ENCODE data around the gene FGD1.
"Not testable (repeated sequence)": the region's sequence is repeated elsewhere in the genome, so short reads cannot be mapped to it uniquely, and the experiment has no call there.

FGD1 gene

DNA sequence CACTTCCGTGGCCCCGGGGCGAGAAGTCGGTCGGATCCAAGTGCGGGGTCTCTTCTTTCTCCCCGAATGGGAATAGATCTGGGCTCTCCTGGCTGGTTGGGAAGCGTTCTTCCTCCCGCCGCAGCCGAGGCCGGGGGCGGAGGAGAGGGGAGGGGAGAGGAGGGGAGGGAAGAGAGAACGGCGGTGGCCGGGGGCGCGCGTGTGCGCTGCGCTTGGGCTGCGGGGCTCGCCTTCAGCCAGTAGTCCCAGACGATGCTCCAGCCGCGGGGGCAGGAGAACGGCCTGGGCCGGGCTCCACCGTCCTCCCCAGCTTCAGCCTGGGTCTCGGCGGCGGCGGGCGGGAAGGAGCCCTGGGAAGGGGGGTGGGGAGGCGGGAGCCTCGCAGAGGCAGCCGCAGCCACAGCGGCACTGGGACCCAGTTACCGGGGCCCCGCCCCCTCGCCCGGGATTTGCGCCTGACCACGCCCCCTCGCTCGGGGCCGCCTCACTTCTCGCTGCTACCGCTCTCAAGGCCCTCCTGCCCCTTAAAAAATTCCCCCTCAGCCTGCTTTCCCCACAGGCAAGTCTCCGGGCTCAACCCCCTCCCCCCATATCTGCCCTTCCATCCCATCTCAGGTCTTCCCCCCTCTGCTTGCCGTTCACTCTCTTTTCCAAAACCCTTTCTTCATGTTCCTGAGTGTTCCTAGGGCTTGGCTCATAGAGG is at the start of gene FGD1:
FGD1 (minus strand) TSS at position 421 of the 703 bp plus-strand sequence. CDS start 802 bp downstream, outside the sequence.
- Histone ChIP-seq H3K9me3 (ENCODE audit: control insufficient read depth, insufficient read depth, low read length) (peaks cover 24% of the 10 kb centered on the region), H3K4me3 (ENCODE audit: low read depth, low read length) (peak within 1 kb of the TSS; percentile 72), H3K4me1 (ENCODE audit: control insufficient read depth, insufficient read depth, low read length) (peaks cover 15% of the 10 kb centered on the region), H3K27me3 (ENCODE audit: control insufficient read depth, insufficient read depth, low read length) (no peaks in the 10 kb centered on the region), H3K27ac (ENCODE audit: low read depth, low read length) (peak within 1 kb of the TSS; percentile 80), H3K36me3 (ENCODE audit: control insufficient read depth, insufficient read depth, low read length) (no peaks in the 10 kb centered on the region), H3K9ac (ENCODE audit: low read depth, low read length) (peak within 1 kb of the TSS; percentile 36; the same call in 1 of the 2 replicates)

DNA sequence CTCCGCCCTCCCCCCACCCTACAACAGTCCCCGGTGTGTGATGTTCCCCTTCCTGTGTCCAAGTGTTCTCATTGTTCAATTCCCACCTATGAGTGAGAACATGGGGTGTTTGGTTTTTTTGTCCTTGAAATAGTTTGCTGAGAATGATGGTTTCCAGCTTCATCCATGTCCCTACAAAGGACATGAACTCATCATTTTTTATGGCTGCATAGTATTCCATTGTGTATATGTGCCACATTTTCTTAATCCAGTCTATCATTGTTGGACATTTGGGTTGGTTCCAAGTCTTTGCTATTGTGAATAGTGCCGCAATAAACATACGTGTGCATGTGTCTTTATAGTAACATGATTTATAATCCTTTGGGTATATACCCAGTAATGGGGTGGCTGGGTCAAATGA is 46.2 kb upstream of the FGD1 start:
- H3K9ac ChIP-seq (ENCODE audit: low read depth, low read length): not testable (repeated sequence)
- peaks cover 89% of the 10 kb centered on the region for H3K36me3 ChIP-seq (ENCODE audit: control insufficient read depth, insufficient read depth, low read length)

DNA sequence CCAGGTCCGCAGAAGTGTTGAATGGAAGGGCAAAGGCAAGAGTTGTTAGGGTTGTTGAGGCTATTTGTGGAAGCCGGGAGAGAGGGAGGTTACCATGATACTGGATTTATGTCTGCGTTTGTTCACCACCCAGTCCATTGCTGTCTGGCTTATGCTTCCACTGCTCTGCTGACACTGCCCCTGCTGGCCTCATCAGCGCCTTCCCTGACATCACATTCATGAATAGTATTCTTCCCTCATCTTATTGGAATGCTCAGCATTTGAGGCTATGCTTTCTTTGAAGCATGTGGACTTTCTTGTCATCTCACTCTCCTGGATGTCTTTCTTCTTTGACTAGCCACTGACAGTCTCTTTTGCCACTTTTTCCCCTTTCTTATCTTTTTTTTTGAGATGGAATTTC is 44.3 kb upstream of the FGD1 start:
- Histone ChIP-seq H3K9me3 (ENCODE audit: control insufficient read depth, insufficient read depth, low read length) (peaks cover 34% of the 10 kb centered on the region), H3K27me3 (ENCODE audit: control insufficient read depth, insufficient read depth, low read length) (no peaks in the 10 kb centered on the region), H3K4me1 (ENCODE audit: control insufficient read depth, insufficient read depth, low read length) (no peaks in the 10 kb centered on the region), H3K4me3 (ENCODE audit: low read depth, low read length) (no peak overlapping the region), H3K9ac (ENCODE audit: low read depth, low read length) (no peak overlapping the region), H3K36me3 (ENCODE audit: control insufficient read depth, insufficient read depth, low read length) (peaks cover 76% of the 10 kb centered on the region), H3K27ac (ENCODE audit: low read depth, low read length) (no peak overlapping the region)

More for the DNA sequence above, 46.2 kb upstream of the FGD1 start:
- not testable (repeated sequence) for H3K4me1 ChIP-seq (ENCODE audit: control insufficient read depth, insufficient read depth, low read length); H3K27ac ChIP-seq (ENCODE audit: low read depth, low read length); H3K4me3 ChIP-seq (ENCODE audit: low read depth, low read length); H3K27me3 ChIP-seq (ENCODE audit: control insufficient read depth, insufficient read depth, low read length)
- H3K9me3 ChIP-seq (ENCODE audit: control insufficient read depth, insufficient read depth, low read length): peaks cover 35% of the 10 kb centered on the region

GRCh38 chrX:54534271-54534670 is 38.2 kb upstream of the FGD1 start:
- H3K27ac ChIP-seq (ENCODE audit: low read depth, low read length): no peak overlapping the region
- peaks cover 52% of the 10 kb centered on the region for H3K36me3 ChIP-seq (ENCODE audit: control insufficient read depth, insufficient read depth, low read length)
- H3K9ac ChIP-seq (ENCODE audit: low read depth, low read length): no peak overlapping the region
- H3K27me3 ChIP-seq (ENCODE audit: control insufficient read depth, insufficient read depth, low read length): no peaks in the 10 kb centered on the region
- no peak overlapping the region for H3K4me3 ChIP-seq (ENCODE audit: low read depth, low read length)
- H3K4me1 ChIP-seq (ENCODE audit: control insufficient read depth, insufficient read depth, low read length): no peaks in the 10 kb centered on the region
- peaks cover 44% of the 10 kb centered on the region for H3K9me3 ChIP-seq (ENCODE audit: control insufficient read depth, insufficient read depth, low read length)

DNA sequence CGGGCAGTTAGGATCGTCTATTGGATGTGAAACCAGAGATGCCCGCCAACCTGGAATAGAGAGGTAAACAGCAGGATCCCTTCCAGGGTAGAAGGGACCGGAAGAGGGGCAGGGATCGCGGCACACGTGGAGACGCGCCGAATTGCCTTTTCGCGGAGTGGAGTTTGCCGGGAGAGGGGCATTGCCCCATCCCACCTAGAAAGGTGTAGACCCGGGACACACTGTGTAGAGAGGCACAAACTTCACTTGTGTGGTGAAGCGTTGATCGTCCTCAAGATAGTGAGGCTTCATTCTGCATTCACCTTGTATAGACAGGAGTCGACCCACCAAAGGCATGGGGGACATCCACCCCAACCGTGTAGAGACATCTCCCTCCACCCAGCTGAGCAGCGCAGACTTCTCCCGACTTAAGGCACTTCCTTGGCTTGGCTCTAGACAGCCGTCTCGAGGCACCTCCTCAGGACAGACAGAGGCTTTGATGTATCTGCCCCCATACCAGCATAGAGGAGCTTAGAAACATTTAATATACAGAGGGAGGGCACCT is 34.4 kb upstream of the FGD1 start:
- peaks cover 3% of the 10 kb centered on the region; the same call in 1 of the 2 replicates for H3K4me1 ChIP-seq (ENCODE audit: control insufficient read depth, insufficient read depth, low read length)
- peak overlapping the region; percentile 90 for H3K4me3 ChIP-seq (ENCODE audit: low read depth, low read length)
- peak overlapping the region; percentile 87 for H3K9ac ChIP-seq (ENCODE audit: low read depth, low read length)
- H3K36me3 ChIP-seq (ENCODE audit: control insufficient read depth, insufficient read depth, low read length): peaks cover 27% of the 10 kb centered on the region; the same call in 1 of the 2 replicates
- H3K27me3 ChIP-seq (ENCODE audit: control insufficient read depth, insufficient read depth, low read length): no peaks in the 10 kb centered on the region
- peak overlapping the region; percentile 95 for H3K27ac ChIP-seq (ENCODE audit: low read depth, low read length)
- H3K9me3 ChIP-seq (ENCODE audit: control insufficient read depth, insufficient read depth, low read length): peaks cover 51% of the 10 kb centered on the region

- Histone ChIP-seq H3K36me3 (ENCODE audit: control insufficient read depth, insufficient read depth, low read length) (peaks cover 26% of the 10 kb centered on the region; the same call in 1 of the 2 replicates), H3K27ac (ENCODE audit: low read depth, low read length) (peak within 1 kb of the TSS; percentile 95), H3K4me1 (ENCODE audit: control insufficient read depth, insufficient read depth, low read length) (peaks cover 3% of the 10 kb centered on the region; the same call in 1 of the 2 replicates), H3K9me3 (ENCODE audit: control insufficient read depth, insufficient read depth, low read length) (peaks cover 50% of the 10 kb centered on the region), H3K9ac (ENCODE audit: low read depth, low read length) (peak within 1 kb of the TSS; percentile 87), H3K4me3 (ENCODE audit: low read depth, low read length) (peak within 1 kb of the TSS; percentile 90), H3K27me3 (ENCODE audit: control insufficient read depth, insufficient read depth, low read length) (no peaks in the 10 kb centered on the region)
Measured at GRCh38 chrX:54529552-54530356, 33.7 kb upstream of the FGD1 start, which contains the start of gene GNL3L. TSS of gene GNL3L (plus strand) at chrX:54530219. CDS start at chrX:54532567, 2,348 bp downstream.

DNA sequence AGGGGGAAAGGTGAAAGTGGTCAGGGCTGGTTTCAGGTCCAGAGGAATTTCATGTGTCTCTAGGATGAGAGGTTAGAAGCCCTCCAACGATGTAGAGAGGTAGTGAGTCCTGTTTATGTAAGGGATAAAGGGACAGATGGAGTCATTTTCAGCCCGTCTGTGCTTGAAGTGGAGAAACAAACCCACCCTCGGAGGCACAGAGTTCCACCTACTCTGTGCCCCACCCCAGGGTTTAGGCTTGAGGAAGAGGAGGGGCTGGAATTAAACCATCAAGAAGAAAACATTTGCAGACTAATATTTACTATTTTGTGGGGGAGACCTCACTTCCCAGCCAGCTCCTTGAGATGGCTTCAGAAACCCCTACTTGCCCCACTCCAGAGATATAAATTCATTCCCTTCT is 33.1 kb upstream of the FGD1 start:
- H3K27me3 ChIP-seq (ENCODE audit: control insufficient read depth, insufficient read depth, low read length): no peaks in the 10 kb centered on the region
- H3K9ac ChIP-seq (ENCODE audit: low read depth, low read length): peak overlapping the region; percentile 86; the same call in 1 of the 2 replicates
- peaks cover 50% of the 10 kb centered on the region for H3K9me3 ChIP-seq (ENCODE audit: control insufficient read depth, insufficient read depth, low read length)

GRCh38 chrX:54509400-54509799 is 13.4 kb upstream of the FGD1 start:
- H3K36me3 ChIP-seq (ENCODE audit: control insufficient read depth, insufficient read depth, low read length): no peaks in the 10 kb centered on the region
- no peak overlapping the region for H3K4me3 ChIP-seq (ENCODE audit: low read depth, low read length)
- H3K9me3 ChIP-seq (ENCODE audit: control insufficient read depth, insufficient read depth, low read length): peaks cover 20% of the 10 kb centered on the region
- H3K27ac ChIP-seq (ENCODE audit: low read depth, low read length): no peak overlapping the region
- H3K4me1 ChIP-seq (ENCODE audit: control insufficient read depth, insufficient read depth, low read length): 0 out of 2 replicates have a peak, but pooled peaks cover 3% of the 10 kb centered on the region
- no peaks in the 10 kb centered on the region for H3K27me3 ChIP-seq (ENCODE audit: control insufficient read depth, insufficient read depth, low read length)
- no peak overlapping the region for H3K9ac ChIP-seq (ENCODE audit: low read depth, low read length)

More for the DNA sequence above, 33.1 kb upstream of the FGD1 start:
- H3K4me3 ChIP-seq (ENCODE audit: low read depth, low read length): peak overlapping the region; percentile 90
- peaks cover 3% of the 10 kb centered on the region; the same call in 1 of the 2 replicates for H3K4me1 ChIP-seq (ENCODE audit: control insufficient read depth, insufficient read depth, low read length)
- H3K27ac ChIP-seq (ENCODE audit: low read depth, low read length): peak overlapping the region; percentile 95
- H3K36me3 ChIP-seq (ENCODE audit: control insufficient read depth, insufficient read depth, low read length): 0 out of 2 replicates have a peak, but pooled peaks cover 20% of the 10 kb centered on the region

DNA sequence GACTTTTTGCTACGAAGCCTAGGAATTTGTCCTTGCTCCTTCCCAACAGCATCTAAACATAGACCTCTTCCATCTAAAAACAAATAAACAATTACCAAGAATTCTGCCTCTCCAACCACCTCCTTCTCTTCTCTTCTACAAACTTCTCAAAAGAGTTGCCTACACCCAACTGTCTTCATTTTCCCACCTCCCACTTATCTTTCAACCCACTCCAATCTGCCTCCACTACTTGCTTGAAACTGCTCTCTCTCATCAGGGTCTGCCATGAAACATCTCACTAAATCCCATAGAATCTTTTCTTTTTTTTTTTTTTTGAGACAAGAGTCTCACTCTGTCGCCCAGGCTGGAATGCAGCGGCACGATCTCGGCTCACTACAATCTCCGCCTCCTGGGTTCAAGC is 902 bp upstream of the FGD1 start:
- Histone ChIP-seq H3K4me3 (ENCODE audit: low read depth, low read length) (no peak overlapping the region), H3K27me3 (ENCODE audit: control insufficient read depth, insufficient read depth, low read length) (no peaks in the 10 kb centered on the region), H3K27ac (ENCODE audit: low read depth, low read length) (no peak overlapping the region), H3K4me1 (ENCODE audit: control insufficient read depth, insufficient read depth, low read length) (peaks cover 15% of the 10 kb centered on the region), H3K9me3 (ENCODE audit: control insufficient read depth, insufficient read depth, low read length) (peaks cover 21% of the 10 kb centered on the region), H3K36me3 (ENCODE audit: control insufficient read depth, insufficient read depth, low read length) (no peaks in the 10 kb centered on the region), H3K9ac (ENCODE audit: low read depth, low read length) (no peak overlapping the region)

DNA sequence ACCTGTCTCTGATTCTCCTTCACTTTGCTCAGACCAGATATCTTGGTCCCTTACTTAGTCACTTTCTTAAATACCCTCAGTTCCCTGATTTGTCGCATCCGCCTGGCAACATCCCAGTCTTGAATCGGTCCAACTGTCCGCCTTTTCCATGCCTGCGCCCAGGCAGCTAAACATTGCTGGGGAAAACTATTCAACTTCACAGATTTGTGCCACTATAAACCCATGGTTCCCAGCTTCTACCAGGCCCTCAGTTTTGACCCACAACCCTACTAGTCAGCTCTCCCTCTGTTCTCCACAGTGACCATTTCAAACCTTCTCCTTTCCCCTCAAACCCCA is 451 bp upstream of the FGD1 start:
- Histone ChIP-seq H3K27ac (ENCODE audit: low read depth, low read length) (peak overlapping the region; percentile 57), H3K4me1 (ENCODE audit: control insufficient read depth, insufficient read depth, low read length) (peaks cover 15% of the 10 kb centered on the region), H3K27me3 (ENCODE audit: control insufficient read depth, insufficient read depth, low read length) (no peaks in the 10 kb centered on the region), H3K9ac (ENCODE audit: low read depth, low read length) (no peak overlapping the region), H3K36me3 (ENCODE audit: control insufficient read depth, insufficient read depth, low read length) (no peaks in the 10 kb centered on the region), H3K4me3 (ENCODE audit: low read depth, low read length) (peak overlapping the region; percentile 72), H3K9me3 (ENCODE audit: control insufficient read depth, insufficient read depth, low read length) (peaks cover 21% of the 10 kb centered on the region)

Measured in HUES48 (cell line).